Keratinocyte (primary cell): Measurements from ENCODE around the gene CTXND1.

ENCODE experiments used
- CTCF ChIP-seq, 3 experiments: IDR thresholded peaks in 1 of 3; conservative IDR thresholded peaks in 1 of 3; optimal IDR thresholded peaks in 1 of 3; 2 replicates in 2 of 3; 3 replicates in 1 of 3; pipeline versions ENCODE3 to v1.5.1; 2011; ENCODE audit warnings: low read length in 3 of 3, mild to moderate bottlenecking in 3 of 3, moderate library complexity in 2 of 3, control low read depth in 1 of 3, inconsistent platforms in 1 of 3; ENCODE audit not compliant: insufficient read depth in 2 of 3; ENCODE audit errors: extremely low read depth in 1 of 3
- EZH2 ChIP-seq: IDR thresholded peaks from one replicate; pipeline ENCODE4 v1.6.1; 2012; ENCODE audit warnings: inconsistent platforms, mild to moderate bottlenecking, low read length, moderate library complexity

- TF ChIP-seq CTCF (optimal IDR thresholded peaks at IDR 0.05 in 1 of 3, IDR thresholded peaks at IDR 0.05 in 1 of 3, conservative IDR thresholded peaks at IDR 0.05 in 1 of 3; ENCODE audit: extremely low read depth in 1 of 3, insufficient read depth in 2 of 3, low read length in 3 of 3) (no peak), EZH2 (no peak)
These were observed 74.9 kb downstream of the CTXND1 start for GRCh38 chr15:80177156-80177555.
